HG03342 (cell line): ENCODE results near the gene PRDM16.

Experiments
- ATAC-seq: cut with Tn5 transposase; IDR thresholded peaks from one replicate; pipeline ENCODE4 v1.9.1; 2021; ENCODE audit warnings: mild to moderate bottlenecking, moderate library complexity; ENCODE audit not compliant: unreplicated experiment

PRDM16 gene

DNA sequence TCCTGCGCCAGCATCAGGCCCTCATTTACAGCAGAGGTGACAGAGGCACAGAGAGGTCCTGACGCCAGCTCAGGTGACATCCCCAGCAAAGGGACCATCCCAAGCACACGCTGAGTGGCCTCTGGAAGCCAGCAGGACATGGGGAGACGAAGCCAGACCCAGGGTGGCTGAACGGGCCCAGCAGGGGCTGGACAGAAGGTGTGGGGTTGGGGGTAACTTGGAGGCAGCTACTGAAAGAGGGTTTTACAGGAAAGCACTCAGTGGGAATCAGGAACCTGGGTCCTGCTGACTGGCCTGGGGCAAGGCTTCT lies 383.8 kb downstream of the PRDM16 start:
- no peak for ATAC-seq

DNA sequence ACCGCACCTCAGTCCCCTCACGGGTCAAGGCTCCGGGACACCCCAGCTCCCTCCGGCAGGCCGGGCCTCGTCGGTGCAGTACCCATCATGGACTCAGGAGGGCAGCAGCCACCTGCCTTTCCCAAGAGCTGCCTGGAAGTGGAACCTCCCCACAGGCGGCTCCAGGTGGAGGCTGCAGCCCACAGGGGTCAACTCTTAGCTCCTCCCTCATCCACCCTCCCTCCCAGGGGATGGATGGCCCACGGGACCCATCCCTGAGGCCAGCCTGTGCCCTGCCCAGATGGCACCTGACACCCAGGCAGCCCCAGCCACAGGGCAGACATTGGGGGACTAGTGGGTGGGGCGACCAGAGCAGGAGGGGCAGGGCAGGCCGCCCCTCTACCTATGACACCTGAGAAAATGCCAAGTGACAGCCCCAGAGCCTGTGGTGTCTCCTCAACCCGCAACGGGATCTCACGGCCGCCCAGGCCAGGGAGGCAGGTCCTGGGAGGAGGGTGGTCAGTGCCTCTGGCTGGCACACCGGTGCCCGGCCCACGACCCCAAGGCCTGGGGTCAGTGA lies 384.3 kb downstream of the PRDM16 start:
- ATAC-seq = peak; percentile 57

DNA sequence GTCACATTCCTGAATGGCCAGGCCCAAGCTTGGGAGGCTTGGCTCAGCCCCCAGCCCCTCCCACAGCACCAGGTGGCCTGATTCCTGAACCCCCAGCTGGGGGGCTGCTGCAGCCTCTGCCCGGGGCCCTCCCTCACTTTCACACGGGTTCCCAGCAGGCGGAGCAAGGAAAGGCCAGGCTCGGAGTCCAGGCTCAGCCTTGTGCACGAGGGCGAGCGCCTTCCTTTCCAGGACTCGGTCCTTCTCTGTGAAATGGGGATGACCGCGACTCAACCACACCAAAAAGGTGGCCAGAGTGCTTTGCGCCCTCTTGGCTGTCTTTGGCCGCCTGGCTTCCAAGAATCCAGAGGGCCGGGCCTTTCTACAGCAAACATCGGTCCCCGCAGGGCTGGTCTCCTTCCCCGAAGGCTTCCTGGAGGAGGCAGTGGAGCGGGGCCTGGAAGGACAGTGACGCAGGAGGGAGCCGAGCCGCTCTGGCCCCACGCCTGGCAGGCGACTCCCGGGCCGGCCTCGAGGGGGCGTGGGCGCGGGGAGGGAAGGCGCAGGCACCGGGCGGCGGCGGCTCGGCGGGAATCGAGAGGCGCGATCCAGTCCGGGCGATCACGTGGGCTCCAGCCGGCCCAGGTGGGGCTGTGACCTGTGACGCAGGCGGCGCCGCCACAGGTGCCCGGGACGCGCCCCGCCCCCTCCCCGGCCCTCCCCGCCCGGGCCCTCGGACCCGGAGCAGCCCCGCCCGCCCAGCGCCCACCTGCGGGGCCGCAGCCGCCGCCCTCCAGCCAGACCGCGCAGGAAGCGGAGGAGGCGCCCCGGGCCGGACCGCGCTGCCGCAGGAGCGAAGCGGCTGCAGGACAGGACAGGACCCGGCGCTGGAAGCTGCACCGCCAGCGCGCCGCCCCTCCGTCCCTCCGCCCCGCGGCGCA lies 385.1 kb downstream of the PRDM16 start, which contains the start of gene ARHGEF16:
ARHGEF16 (plus strand) TSS at position 775 of the 920 bp plus-strand sequence. CDS start 8,420 bp downstream, outside the sequence.
- no peak for ATAC-seq

DNA sequence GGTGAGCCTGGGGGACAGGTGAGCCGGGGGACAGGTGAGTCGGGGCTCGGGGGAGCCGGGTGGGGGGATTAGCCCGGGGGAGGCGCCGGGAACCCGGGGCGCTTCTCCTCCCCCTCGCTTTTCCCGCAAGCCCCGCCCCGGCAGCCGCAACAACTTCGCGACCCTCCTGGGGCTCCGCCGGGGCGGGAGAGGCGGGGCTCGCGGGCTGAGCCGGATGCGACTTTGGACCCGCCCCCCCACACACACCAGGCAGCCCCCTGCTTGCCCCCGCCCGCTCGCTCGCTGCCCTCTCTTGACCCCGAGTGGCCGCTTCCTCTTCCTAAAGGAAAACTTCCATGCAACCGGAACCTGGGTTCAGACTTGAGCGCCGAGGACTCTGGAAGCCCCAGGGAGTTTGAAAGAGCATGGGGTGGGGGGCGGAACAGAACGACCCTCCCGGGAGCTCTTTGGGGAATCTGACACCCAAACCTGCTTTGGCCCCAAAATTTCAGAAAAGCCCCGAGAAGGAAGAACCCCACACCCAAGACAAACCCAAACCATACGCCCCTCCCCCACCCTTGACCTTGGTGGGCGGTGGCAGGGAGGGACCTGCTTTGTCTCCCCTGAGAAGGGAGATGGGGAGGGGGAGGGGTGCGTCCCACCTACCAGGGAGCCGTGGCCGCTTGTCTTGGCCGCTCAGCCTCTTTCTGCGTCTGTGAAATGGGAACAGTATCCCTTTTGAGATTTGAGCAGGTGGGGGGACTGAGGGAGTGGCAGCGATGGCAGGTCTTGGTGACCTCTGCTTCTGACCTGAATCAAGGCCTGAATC lies 386.0 kb downstream of the PRDM16 start:
- no peak for ATAC-seq

DNA sequence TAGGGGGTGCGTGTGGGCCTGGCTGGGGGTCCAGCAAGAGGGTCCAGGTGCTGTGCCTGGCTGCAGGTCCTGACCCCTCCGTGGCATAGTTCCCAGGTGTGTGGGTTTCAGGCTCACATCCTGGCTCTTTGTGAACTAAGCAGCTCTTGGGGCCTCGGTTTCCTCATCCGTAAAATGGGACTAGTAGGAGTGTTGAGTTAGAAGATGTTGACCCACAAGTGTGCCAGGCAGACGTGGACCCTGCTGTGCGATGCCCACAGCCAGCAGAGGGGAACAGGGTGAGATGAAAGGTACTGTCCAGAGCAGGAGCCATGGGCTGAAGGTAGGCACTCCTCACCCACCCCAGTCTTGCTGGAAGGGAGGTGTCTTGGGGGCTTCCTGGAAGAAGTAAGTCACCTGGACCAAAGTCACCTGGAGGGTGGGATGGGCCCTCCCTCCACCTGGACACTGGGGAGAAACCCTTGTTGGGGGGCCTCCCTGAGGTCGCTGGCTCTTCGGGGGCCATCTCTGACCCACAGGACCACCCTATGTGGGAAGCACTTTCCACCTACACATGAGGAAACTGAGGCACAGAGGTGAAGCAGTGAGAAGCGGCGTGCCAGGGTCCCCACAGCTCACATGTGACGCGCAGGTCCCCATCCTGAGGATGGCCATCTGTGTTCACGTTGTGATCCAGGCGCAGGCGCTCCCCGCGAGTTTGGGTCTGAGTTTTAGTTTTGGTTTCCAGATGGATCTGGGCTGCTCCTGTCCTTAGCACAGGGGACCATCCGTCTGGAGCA lies 386.9 kb downstream of the PRDM16 start:
- ATAC-seq = no peak

DNA sequence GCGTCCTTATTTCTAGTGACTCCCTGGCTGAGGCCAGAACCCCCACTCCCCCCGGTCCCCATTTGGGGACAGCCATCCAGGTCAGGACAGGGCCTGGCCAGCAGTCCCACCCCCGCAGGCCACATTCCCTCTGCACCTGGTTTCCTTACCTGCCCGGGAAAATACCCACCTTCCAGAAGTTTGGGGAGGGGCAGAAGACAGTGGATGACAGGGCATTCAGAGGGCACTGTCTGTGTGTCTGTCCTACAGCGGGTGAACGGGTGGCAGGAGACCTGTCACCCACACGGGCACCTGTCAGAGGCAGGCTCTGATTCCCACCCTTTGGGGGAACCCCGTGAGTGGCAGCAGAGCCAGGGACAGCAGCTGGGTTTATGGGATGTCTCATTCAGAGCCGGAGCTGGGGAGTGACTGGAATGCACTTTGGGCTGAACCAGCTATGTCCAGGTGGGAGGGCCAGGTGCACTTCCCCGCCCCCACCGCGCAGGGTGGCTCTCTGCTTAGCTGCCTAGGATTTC lies 387.5 kb downstream of the PRDM16 start:
- no peak for ATAC-seq

DNA sequence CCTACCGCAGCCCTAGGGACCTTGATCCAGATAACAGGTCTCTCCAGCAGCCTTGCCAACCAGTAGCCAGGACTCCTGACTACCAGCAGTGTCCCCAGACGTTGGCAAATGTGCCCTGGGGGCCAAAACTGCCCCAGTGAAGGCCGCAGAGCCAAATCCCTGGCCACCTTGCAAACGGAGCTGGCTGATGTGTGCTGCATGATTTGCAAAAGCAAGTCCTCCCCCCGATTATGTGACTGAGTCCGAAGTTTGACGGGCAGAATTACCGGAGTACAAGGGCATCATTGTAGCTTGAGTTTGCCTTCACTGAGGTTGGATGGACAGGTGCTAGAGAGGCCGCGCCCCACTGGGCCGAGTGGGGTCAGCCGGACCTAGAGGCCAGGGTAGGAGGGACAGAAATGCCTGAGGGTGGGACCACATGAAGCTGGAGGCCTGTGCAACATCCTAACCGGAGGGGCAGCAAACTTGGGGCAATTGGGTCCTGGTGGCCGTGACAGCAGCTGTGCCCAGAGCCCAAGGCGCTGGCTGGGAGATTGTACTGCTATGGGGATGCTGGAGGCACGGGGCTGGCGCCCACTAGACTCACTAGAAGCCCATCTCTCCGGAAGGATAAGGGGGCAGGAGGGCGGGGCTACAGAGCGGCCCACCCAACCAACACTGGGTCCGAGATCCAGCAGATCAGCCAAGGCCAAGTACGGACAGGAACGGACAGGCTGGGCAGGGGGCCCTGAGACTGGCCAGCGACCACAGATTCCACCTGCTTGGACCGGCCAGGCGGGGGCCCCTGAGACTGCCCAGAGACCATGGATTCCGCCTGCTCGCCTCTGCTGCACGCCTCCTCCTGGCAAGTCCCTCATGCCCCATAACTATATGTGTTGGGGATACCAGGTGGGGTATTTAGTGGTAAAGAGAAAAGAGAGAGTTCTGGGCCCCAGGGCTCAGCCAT lies 388.2 kb downstream of the PRDM16 start:
- no peak for ATAC-seq

DNA sequence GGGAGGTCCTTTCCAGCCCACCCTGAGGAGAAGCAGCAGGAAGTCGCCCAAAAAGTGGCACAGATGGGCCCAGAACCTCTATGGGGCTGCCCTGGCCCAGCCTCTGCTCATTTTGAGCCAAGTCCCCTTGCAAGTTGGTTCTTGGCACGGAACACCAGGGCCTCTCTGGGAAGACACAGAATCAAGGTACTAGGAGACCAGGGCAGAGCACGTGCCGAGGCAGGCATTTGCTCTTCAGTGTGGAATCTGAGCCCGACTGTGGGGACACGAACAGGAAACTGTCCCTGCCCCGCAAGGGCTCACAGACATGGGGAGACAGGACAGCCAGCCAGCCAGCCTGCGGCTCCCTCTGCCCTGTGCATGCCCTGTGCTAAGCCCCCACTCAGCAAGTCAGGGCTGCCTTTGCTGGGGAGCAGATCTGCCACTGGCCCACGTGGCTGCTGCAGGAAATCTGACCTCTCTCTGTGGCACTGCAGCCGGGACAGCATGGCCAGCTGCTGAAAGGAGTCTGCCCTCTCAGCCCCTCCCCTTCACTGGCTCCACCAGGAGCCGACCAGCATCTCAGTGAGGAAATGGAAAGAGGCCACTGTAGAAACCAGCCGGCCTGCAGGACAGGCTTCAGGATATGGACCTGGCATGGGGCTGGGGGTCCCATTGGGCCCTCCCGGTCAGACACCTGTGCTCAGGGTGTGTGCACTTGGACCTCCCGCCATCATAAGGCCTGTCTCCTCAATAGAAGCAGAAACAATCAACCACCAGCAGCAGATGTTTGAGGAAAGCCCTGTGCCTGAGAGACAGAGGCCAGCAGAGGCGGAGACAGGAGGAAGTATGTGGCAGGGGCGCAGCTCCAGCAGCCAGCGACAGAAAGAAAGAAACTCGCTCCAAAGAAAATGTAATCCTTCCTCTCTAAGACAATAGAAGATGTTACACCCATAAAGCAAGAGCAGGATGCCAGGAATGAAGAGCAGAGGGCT lies 389.2 kb downstream of the PRDM16 start:
- ATAC-seq = no peak

DNA sequence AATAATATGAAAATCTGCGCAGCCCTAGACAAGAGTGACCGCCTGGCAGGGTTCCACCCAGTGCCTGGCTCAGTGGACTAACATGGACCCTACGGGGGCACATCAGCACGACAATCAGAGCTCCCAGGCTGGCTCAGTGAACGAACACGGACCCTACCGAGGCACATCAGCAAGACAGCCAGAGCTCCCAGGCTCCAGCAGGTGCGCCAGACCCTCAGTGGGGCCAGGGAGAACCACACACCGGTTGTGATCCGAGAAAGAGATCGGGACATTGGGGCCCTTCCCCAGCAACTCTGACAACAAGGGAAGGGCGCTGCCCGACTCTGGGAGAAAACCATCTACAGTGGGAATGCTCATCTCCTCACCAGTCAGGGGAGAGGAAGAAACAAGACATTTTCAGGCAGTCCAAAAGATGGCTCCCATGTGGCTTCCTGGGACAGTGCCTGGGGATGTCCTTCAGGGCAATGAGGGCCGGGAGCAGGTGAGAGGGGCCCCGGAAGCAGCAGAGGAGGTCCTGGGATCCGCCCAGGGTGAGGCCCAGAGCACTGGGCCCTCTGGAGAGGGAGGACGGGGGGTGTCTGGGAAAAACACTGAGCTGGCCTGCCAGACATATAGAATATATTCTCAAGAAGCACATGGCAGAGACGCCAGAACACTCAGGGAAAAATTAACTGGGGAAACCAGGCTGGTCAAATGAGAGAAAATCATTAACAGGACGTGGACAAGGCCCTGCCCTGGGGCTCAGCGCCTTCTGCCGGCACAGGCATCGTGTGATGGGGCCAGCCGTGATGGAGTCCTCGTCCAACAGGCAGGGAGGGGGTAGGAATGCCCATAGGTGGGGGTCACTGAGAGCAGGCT lies 390.3 kb downstream of the PRDM16 start:
- ATAC-seq = no peak

DNA sequence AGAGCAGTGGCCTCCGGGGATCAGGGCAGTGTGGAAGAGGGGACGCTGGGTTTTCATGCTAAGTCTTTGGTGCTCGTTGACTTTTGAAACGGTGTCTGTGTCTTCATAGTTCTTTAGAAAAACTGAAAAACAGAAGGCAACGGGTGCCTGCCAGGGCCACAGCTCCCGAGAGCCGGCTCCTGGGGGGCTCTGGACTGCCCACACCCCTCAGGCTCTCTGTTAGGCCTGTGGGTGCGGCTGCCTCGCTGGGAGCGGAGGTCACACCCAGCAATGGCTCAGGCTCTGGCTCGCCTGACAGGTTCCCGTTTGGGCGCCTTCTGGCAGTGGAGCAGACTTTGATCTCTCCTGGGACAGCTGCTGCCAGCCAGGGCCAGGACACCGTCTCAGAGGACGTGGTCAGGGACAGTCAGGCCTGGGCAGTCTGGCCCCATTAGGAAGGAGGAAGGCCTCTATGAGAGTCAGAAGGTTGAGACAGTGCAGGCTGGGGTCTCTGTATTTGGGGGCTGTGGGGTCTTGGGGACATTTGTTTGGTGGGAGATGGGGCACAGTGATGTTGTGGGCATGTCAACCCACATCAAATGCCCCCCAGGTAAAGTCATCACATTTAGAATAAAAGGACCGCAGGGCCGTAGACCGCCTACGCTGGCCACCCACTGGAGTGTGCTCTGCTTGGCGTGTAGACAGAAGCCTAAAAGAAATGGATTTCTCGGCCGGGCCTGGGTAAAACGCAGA lies 391.1 kb downstream of the PRDM16 start:
- ATAC-seq = no peak

DNA sequence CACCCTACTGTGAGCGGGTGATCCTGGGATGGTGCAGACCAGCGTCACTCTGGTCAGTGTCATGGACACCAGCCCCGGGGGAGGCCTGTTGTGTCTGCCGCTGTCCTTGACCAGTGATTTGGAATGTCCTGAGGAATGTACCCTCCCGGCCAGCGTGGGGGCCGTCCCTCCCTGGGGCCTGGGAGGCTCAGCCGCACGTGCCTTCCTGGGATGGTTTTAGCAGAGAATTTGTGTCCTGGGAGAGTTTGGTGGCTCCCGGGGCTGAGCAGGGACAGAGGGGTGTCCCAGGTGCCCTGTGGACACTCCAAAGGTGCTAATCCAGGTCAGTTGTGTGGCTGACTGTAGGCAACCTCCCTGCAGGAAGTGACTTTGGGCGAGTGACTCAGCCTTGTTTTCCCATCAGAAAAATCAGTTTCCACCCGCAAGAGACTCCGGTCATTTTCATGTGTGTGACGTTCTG lies 391.7 kb downstream of the PRDM16 start:
- no peak for ATAC-seq

DNA sequence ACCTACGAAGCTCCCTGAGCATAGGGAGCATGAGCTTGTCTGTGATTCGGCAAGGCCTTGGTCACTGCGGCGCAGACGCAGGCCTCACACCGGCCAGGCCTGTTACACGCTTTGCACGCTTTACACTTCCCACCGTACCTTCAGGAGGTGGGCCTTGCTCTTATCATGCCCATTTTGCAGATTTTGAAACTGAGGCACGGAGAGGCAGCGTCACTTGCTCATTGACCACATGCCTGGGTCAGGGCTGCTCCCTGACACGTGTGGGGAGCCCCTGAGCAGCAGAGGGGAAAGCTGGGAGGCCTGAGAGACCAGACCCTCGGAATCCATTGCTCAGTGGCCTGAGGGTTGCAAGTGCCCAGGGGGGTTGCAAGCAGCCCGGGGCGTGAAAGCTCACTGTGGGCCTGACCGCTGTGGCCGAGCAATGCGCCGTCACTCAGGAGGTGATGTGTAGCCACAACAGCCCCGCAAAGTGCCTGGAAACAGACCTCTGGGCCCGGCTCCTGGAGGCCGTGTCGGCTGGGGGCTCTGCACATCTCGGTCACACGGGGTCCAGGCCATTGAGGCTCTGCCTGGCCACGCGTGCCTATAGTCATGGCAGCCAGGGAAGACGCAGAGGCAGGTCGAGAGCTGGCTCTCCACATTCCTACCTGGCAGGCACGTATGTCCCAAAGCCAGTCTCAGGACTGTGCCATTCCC lies 392.4 kb downstream of the PRDM16 start:
- ATAC-seq = no peak

DNA sequence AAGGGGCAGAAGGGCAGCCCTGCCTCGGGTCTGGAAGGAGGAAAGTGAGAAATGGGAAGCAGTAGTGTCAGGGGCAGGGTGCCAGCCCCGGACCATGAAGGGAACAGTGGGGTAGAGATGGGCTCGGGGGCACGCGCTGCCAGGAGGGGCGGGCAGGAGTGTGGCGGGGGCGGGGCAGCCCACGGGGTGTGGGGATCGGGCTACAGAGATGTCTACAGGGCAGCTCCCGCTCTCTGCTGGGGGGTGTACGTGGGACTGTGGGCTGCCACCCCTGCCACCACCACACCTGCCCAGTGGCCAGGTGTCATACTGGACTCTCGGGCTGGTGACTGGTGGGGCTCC lies 392.9 kb downstream of the PRDM16 start:
- ATAC-seq = no peak

DNA sequence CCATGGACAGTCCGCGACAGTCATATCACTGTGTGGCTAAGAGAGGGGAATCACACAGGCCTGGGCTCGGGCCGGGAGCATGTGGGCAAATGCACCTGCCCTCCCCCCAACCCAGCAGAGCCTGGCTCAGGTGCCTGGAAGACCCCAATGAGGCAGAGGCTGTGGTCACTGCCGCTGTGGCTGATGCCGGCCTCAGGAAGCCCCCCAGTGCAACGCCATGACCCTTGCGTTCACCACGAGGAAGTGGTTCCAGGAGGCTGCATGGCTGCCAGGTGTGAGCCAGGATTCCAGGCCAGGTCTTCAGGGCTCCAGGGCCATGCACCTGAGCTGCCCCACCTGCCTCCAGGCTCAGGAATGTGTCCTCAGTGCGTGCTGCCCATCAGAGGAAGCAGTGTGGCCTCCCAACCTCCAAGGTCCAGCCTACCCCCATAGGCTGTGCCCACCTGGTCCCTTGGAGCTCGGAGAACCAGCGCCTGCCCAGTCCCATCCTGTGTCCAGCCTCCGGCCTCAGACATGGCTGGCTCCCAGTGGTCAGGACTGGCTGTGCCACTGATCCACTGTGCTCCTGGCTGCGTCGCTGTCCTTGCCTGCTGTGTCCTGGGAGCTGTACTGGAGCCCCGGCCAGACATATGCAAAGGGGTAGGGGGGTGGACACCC lies 393.5 kb downstream of the PRDM16 start:
- ATAC-seq = no peak

DNA sequence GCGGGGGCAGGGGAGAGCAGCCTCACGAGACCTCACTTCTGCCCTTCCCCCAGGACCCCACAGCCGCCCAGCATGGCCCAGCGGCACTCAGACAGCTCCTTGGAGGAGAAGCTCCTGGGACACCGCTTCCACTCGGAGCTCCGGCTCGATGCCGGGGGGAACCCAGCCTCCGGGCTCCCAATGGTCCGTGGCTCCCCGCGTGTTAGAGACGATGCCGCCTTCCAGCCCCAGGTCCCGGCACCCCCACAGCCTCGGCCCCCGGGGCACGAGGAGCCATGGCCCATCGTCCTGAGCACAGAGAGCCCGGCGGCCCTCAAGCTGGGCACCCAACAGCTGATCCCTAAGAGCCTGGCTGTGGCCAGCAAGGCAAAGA lies 394.0 kb downstream of the PRDM16 start:
- ATAC-seq = no peak

DNA sequence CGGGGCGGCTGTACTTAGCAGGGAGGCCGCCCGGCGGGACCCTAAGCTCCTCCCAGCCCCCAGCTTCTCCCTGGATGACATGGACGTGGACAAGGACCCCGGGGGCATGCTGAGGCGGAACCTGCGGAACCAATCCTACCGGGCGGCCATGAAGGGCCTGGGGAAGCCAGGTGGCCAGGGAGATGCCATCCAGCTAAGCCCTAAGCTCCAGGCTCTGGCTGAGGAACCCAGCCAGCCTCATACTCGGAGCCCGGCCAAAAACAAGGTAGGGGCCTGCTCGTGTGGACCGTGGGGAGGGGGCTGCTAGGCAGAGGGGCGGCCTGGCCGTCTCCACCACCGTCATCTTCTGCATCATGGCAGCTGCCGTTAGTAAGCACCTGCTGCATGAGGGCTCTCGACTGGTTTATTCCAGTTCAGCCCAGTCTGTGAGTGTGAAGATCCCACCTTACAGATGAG lies 394.4 kb downstream of the PRDM16 start:
- ATAC-seq = no peak
